M059J (cell line): ENCODE results near the gene GAGE10. TPM values are rescaled to one million over a fixed set of nuclear protein-coding genes. Genes with fewer than 3 reads are reported as not detected.
A peak's percentile ranks its signal among the peaks of the same experiment; 100 is the strongest.

Experiments used
- DNase-seq: peaks from one replicate; pipeline ENCODE4 v3.0.0-alpha.2; 2012; ENCODE audit warnings: low read depth
- total RNA-seq: library from RNA; depleted of rRNA; stranded (reverse); fragments of >200 nt; shearing (Covaris generic); gene quantifications from 2 replicates; pipeline ENCODE4 v1.2.3, GENCODE V29; 2014; rRNA removed

Gene GAGE10
- total RNA-seq = not detected in 2 replicates

- DNase-seq = no peak
These were observed at the start of gene GAGE10 for GRCh38 chrX:49303346-49303745. Gene GAGE10, plus strand, starts transcription at chrX:49303646. Its CDS starts 1,214 bp downstream, at chrX:49304860.

GRCh38 chrX:49254639-49255038, 48.8 kb upstream of the GAGE10 start:
- no peak for DNase-seq

GRCh38 chrX:49256268-49256995, 47.0 kb upstream of the GAGE10 start:
- DNase-seq = no peak

GRCh38 chrX:49257074-49257790, 46.2 kb upstream of the GAGE10 start:
- no peak for DNase-seq

- no peak for DNase-seq
These were observed 45.3 kb upstream of the GAGE10 start for GRCh38 chrX:49257846-49258748.

- DNase-seq = no peak
These were observed 44.7 kb upstream of the GAGE10 start for GRCh38 chrX:49258749-49259124.

GRCh38 chrX:49260221-49260985, 43.0 kb upstream of the GAGE10 start:
- no peak for DNase-seq

- DNase-seq = no peak
These were observed 40.8 kb upstream of the GAGE10 start for GRCh38 chrX:49262603-49263002.

- DNase-seq = no peak
These were observed 39.8 kb upstream of the GAGE10 start for GRCh38 chrX:49263631-49264030.

- no peak for DNase-seq
These were observed 39.0 kb upstream of the GAGE10 start, which contains the start of gene FOXP3 for GRCh38 chrX:49264460-49264859. Gene FOXP3, minus strand, starts transcription at chrX:49264710. Its CDS starts 6,205 bp downstream, at chrX:49258505.

- DNase-seq = no peak
These were observed 36.7 kb upstream of the GAGE10 start for GRCh38 chrX:49266523-49267445.

- DNase-seq = no peak
These were observed 34.8 kb upstream of the GAGE10 start for GRCh38 chrX:49268702-49269009.

- peak; percentile 98 for DNase-seq
These were observed 34.3 kb upstream of the GAGE10 start for GRCh38 chrX:49269010-49269766.

GRCh38 chrX:49269767-49270248, 33.6 kb upstream of the GAGE10 start, which contains the start of gene PPP1R3F:
Gene PPP1R3F, plus strand, starts transcription at chrX:49269793. Its CDS starts 77 bp downstream, at chrX:49269870.
- DNase-seq = no peak

- DNase-seq = no peak
These were observed 33.1 kb upstream of the GAGE10 start for GRCh38 chrX:49270249-49270921.

- DNase-seq = no peak
These were observed 32.1 kb upstream of the GAGE10 start for GRCh38 chrX:49271341-49271740.

GRCh38 chrX:49272421-49272820, 31.0 kb upstream of the GAGE10 start:
- DNase-seq = no peak

GRCh38 chrX:49273181-49273727, 30.2 kb upstream of the GAGE10 start:
- no peak for DNase-seq
